HG03039 (cell line): ENCODE data around the gene ERMARD.

ENCODE experiments used
- ATAC-seq: cut with Tn5 transposase; IDR thresholded peaks from one replicate; pipeline ENCODE4 v1.9.1; 2021; ENCODE audit warnings: mild to moderate bottlenecking, moderate library complexity; ENCODE audit not compliant: unreplicated experiment

ERMARD gene

GRCh38 chr6:169782966-169783365 is 31.5 kb downstream of the ERMARD start:
- no peak for ATAC-seq

GRCh38 chr6:169783401-169783800 is 32.0 kb downstream of the ERMARD start:
- ATAC-seq, result no peak

DNA sequence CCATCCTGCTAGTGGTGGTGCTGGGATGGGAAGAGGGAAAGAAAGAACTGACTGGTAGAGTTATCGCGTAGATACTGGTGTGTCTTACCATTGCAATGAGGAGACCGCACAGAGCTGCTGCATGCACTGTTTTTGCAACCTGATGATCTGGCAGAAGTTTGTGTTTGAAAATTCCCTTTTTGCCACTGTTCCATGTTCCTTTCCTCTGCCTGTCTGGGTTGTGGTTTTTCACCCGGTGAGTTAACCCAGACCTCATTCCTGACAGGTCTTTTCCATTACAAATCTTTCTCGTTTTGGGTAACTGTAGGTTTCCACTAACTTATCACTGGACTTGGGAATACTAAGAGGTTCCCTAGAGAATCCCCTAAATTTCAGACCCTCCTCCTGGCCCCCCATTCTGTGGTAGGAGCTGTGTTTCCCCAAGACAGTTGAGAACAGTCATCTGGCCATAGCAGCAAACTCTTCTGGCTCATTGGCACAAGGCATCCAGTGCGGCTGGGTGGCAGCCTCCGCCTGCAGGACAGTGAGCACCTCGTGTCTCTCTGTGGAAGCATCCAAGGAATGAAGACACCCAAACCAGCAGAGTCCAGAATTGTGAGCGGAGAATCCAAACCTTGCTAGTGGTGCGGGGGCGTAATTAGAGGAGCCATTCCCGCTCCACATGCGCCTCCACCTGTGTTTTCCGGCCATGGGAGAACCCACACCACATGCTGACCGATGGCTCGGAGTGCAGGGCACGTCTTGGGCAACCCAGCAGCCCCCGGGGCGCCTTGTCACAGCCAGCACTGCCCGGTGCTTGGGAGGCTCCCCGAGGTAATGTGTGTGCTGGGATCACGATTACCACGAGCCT is 32.8 kb downstream of the ERMARD start:
- no peak for ATAC-seq

DNA sequence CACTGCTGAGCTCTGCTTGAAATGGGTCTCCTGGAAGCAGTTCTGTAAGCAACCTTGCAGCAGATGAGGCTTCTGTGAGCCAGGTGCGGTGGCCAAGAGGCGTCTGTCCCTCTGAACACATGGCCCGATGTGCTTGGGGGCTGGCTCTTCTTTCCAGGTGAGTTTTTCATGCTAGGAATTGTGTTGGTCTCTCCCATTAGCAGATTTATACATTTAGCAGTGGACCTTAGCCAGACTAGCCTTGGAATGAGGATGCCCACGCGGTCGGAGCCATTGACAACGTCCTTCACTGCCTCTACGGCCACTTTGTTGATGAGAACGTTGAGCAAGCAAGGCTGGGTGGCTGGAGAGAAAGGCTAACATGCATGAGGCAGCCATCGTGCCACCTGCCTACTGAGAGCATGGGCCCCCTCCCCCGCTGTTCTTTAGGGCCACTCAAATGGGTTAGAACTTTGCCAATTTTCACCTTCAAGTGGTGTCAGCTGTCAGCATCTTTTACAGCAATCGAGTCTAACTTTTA is 33.5 kb downstream of the ERMARD start:
- no peak for ATAC-seq

GRCh38 chr6:169785566-169785965 is 34.1 kb downstream of the ERMARD start:
- no peak for ATAC-seq

GRCh38 chr6:169786349-169786748 is 34.9 kb downstream of the ERMARD start:
- ATAC-seq, result no peak

DNA sequence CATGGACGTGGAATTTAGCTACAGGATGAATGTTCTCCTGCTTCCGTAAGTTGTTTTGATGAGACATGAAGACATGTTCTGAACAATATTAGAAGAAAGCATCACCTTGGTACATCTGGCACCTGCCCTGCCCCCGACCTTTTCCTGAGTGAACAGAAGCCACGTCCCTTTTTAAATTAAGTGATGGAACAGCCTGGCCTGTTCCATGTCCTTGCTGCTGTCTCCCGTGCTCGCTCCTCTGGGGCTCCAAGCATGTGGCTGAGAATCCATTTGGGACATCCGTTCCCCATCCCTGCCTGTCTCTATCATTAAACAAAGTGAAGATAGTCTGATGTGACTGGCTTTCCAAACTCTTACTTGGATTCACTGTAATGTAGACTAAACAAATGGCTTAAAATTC is 36.4 kb downstream of the ERMARD start:
- ATAC-seq, result no peak

- no peak for ATAC-seq
Measured at GRCh38 chr6:169788809-169789145, 37.4 kb downstream of the ERMARD start.

DNA sequence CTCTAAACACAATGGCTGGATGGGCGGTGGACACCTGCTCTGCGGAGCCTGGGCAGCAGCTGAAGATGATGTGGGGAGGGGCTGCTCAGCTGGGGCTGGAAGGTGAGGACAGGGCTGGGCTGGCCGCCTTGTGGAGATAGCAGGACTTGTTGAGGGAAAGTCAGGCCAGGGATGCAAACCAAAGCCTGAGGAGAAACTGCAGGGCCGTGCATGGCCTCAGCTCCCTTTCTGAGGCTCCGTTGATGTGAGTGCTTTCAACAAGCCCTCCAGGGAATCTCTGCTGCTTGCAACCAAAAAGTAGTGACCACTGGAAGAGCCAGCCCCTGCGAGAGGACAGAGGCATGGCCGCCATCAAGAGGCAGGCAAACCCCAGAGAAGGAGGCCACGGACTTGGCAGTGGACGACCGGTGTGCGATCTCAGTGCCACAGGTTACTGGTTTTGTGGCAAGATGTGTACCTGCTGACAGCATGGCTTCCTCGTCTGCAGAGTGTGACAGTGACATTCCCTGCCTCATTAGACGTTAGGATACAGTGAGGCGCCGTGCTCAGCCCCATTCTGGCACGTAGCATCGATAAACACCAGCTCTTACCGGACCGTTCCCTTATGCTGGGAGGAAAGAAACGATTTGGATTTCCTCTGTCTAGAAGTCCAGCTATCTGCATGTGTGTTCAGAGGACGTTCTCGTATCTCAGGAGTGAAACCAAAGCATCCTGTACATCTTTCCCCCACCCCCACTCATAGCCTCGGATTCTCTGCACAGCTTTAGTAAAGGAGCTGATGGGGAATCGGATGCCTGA is 37.9 kb downstream of the ERMARD start:
- ATAC-seq, result no peak

- peak; percentile 92 for ATAC-seq
Measured at GRCh38 chr6:169789944-169790927, 38.8 kb downstream of the ERMARD start.

DNA sequence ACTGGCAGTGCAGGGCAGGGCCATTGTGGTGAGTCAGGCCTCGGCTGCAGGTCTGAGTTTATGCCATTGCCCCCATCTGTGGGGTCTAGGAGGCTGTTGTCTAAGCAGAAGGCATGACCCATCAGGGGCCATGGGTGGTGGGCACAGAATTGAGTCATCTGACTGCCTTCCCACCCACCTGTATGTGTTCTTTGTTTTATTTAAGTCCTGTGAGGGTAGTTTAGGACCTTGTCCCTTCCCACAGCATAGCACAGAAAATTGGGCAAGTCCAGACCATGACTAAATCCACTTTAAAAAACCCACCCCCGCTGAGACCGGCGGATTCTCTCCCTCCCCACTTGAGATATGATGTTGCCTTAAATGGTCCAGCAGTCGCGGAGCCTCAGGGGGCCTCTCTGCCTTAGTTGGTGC is 40.3 kb downstream of the ERMARD start:
- no peak for ATAC-seq

- no peak for ATAC-seq
Measured at GRCh38 chr6:169792306-169793015, 41.0 kb downstream of the ERMARD start.

- no peak for ATAC-seq
Measured at GRCh38 chr6:169793408-169793807, 42.0 kb downstream of the ERMARD start.

DNA sequence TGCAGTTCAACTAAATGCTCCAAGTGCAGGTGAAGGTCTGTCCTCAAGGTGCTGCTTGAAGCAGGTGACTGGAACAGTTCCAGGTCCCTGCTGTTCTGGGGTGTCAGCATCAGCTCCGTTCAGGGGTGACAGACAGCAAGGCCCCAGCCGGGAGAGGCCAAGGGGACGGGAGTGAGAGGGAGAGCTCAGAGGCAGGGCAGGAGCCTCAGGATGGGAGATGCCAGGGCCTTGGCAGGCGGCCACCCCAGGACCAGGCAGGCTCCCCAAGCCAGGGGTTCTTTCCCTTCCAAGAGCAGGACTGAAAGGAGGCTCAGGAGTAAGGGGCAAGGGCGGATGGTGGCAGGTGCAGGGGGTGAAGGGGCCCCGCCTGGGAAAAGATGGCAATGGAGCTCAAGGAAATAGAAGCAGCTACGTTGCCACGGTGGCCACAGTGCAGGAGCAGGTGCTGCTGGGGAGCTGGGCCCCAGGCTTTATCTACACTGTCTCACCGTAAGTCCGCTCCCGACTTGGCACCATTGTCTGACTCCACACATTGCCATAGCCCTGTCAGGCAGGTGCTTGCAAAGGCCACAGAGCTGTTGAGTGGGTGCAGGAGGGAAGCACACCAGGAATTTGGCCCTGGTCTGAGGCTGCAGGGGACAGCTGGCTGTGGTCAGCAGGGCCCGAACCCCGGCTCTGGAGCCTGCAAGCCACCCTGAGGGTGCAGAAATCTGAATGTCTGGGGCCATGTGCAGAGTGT is 43.1 kb downstream of the ERMARD start:
- no peak for ATAC-seq

DNA sequence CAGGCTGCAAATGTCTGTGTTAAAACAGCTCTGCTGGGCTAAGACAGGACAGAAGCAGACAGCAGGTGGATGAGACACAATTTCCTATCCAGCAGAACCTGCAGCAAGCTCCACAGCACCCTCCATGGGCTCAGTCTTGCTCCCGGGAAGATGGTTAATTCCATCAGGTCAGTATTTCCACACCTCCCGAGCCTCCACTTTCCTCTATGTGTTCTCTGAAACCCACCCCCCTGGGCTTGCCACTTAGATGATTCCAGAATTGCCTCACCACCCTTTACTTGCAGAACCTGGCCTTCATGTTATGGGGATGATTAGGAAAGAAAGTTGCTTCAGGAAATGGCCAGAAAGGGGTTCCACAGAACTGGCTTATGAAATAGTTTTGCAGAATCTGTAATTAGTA is 43.8 kb downstream of the ERMARD start:
- ATAC-seq, result no peak

- ATAC-seq, result no peak
Measured at GRCh38 chr6:169798764-169799473, 47.5 kb downstream of the ERMARD start.

GRCh38 chr6:169799474-169799926 is 48.1 kb downstream of the ERMARD start:
- no peak for ATAC-seq

DNA sequence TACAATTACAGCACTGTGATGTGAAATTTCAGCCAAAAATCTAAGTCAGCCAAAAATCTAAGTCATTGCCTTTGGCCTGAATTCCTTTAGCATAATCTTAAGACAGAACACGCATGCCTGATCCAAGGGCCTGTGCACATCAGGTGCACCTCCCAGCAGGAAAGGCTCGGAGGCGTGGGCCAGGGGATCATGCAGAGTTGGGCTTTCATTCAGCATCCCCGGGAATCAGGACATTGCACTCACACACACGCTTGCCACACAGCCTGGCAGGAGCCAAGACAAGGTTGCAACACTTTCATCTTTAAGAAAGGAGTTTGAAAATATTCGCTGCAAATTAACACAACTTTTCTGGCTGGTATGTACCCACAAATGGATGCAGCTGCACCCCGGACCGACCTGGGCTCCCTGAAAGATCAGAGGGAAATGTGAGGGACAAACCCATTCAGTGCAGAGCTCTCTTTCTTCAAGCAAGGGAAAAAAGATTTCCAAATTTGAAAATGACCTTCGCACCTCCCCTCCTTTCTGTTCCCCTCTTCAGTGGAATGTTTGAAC is 48.8 kb downstream of the ERMARD start:
- ATAC-seq, result no peak
